H9 (cell line): ENCODE data around the gene COMT. TPM values are rescaled to one million over a fixed set of nuclear protein-coding genes. Genes with fewer than 3 reads are reported as not detected.

Source experiments
- DNase-seq: peaks from one replicate; pipeline ENCODE4 v3.0.0-alpha.2; 2017
- H2AFZ ChIP-seq: one replicate; pipeline ENCODE4 v1.6.1; 2013; ENCODE audit warnings: mild to moderate bottlenecking, low read length, control low read depth, moderate library complexity
- H2AK5ac ChIP-seq: 2 replicates; pipeline ENCODE4 v1.6.1; 2013; ENCODE audit warnings: low read length, control low read depth, mixed read lengths; ENCODE audit not compliant: insufficient read length
- H2BK120ac ChIP-seq: one replicate; pipeline ENCODE4 v1.6.1; 2013; ENCODE audit warnings: low read depth, mild to moderate bottlenecking, low read length, control low read depth, inconsistent platforms; ENCODE audit not compliant: poor library complexity, severe bottlenecking
- H2BK12ac ChIP-seq: 2 replicates; pipeline ENCODE4 v1.6.1; 2013; ENCODE audit warnings: low read length, control low read depth, mixed read lengths, low read depth; ENCODE audit not compliant: insufficient read length
- H2BK15ac ChIP-seq: 2 replicates; pipeline ENCODE4 v1.6.1; 2013; ENCODE audit warnings: low read depth, low read length, control low read depth
- H2BK20ac ChIP-seq: one replicate; pipeline ENCODE4 v1.6.1; 2013; ENCODE audit warnings: low read depth, mild to moderate bottlenecking, low read length, control low read depth, inconsistent platforms; ENCODE audit not compliant: poor library complexity, severe bottlenecking
- H2BK5ac ChIP-seq: 2 replicates; pipeline ENCODE4 v1.6.1; 2013; ENCODE audit warnings: low read length, control low read depth, mixed read lengths; ENCODE audit not compliant: insufficient read length
- H3K14ac ChIP-seq: 2 replicates; pipeline ENCODE4 v1.6.1; 2013; ENCODE audit warnings: low read length, control low read depth; ENCODE audit not compliant: insufficient read depth
- H3K18ac ChIP-seq: 2 replicates; pipeline ENCODE4 v1.6.1; 2013; ENCODE audit warnings: low read depth, mild to moderate bottlenecking, mixed read lengths, low read length, control low read depth; ENCODE audit not compliant: insufficient read length
- H3K23ac ChIP-seq: 2 replicates; pipeline ENCODE4 v1.6.1; 2013; ENCODE audit warnings: low read length, control low read depth, mixed read lengths, low read depth; ENCODE audit not compliant: insufficient read length
- H3K23me2 ChIP-seq: 2 replicates; pipeline ENCODE4 v1.6.1; 2013; ENCODE audit warnings: low read depth, mild to moderate bottlenecking, mixed read lengths, low read length, control low read depth; ENCODE audit not compliant: insufficient read length, poor library complexity, severe bottlenecking
- H3K27ac ChIP-seq: 2 replicates; pipeline ENCODE4 v1.5.1; 2013; ENCODE audit warnings: low read length, control low read depth, mixed read lengths, low read depth; ENCODE audit not compliant: insufficient read length
- H3K27me3 ChIP-seq: 2 replicates; pipeline ENCODE4 v1.6.1; 2013; ENCODE audit warnings: low read length, control low read depth, inconsistent platforms; ENCODE audit not compliant: insufficient read depth
- H3K4ac ChIP-seq: 2 replicates; pipeline ENCODE4 v1.6.1; 2013; ENCODE audit warnings: low read depth, mild to moderate bottlenecking, control low read depth, inconsistent platforms, low read length, moderate library complexity
- H3K4me1 ChIP-seq: 2 replicates; pipeline ENCODE4 v1.6.1; 2013; ENCODE audit warnings: low read length, control low read depth, inconsistent platforms; ENCODE audit not compliant: insufficient read depth
- H3K4me2 ChIP-seq: 2 replicates; pipeline ENCODE4 v1.6.1; 2013; ENCODE audit warnings: low read length, control low read depth, mixed read lengths; ENCODE audit not compliant: insufficient read length, insufficient read depth
- H3K56ac ChIP-seq: 2 replicates; pipeline ENCODE4 v1.6.1; 2013; ENCODE audit warnings: low read depth, mild to moderate bottlenecking, mixed read lengths, low read length, control low read depth; ENCODE audit not compliant: insufficient read length
- H3K79me1 ChIP-seq: 2 replicates; pipeline ENCODE4 v1.6.1; 2013; ENCODE audit warnings: low read depth, mild to moderate bottlenecking, moderate library complexity, low read length, control low read depth, inconsistent platforms; ENCODE audit not compliant: insufficient read depth, poor library complexity, severe bottlenecking
- H3K79me2 ChIP-seq: 2 replicates; pipeline ENCODE4 v1.6.1; 2013; ENCODE audit warnings: low read length, control low read depth, inconsistent platforms; ENCODE audit not compliant: insufficient read depth
- H3K9ac ChIP-seq: 2 replicates; pipeline ENCODE4 v1.6.1; 2013; ENCODE audit warnings: low read length, control low read depth, mixed read lengths; ENCODE audit not compliant: insufficient read length; ENCODE audit errors: extremely low read depth
- H3K9me3 ChIP-seq: one replicate; pipeline ENCODE4 v1.6.1; 2013; ENCODE audit warnings: low read depth, low read length, inconsistent platforms; ENCODE audit not compliant: control insufficient read depth
- H3T11ph ChIP-seq: one replicate; pipeline ENCODE4 v1.6.1; 2013; ENCODE audit warnings: mild to moderate bottlenecking, low read length, control low read depth, inconsistent platforms
- H4K20me1 ChIP-seq: one replicate; pipeline ENCODE4 v1.6.1; 2013; ENCODE audit not compliant: control insufficient read depth, insufficient read length, insufficient read depth
- H4K5ac ChIP-seq: 2 replicates; pipeline ENCODE4 v1.6.1; 2013; ENCODE audit warnings: low read depth, mild to moderate bottlenecking, mixed read lengths, low read length, control low read depth; ENCODE audit not compliant: insufficient read length
- H4K8ac ChIP-seq: replicated peaks from 2 replicates; pipeline ENCODE4 v1.6.1; 2013; ENCODE audit warnings: low read length, control low read depth, mixed read lengths, low read depth; ENCODE audit not compliant: insufficient read length
- H4K91ac ChIP-seq: 2 replicates; pipeline ENCODE4 v1.6.1; 2013; ENCODE audit warnings: low read depth, mild to moderate bottlenecking, moderate library complexity, mixed read lengths, low read length, control low read depth; ENCODE audit not compliant: insufficient read length
- H3K27ac Mint-ChIP-seq, 3 experiments: 2 replicates in 2 of 3; 3 replicates in 1 of 3; pipeline ENCODE4 v1.8.0; 2020 to 2021; ENCODE audit warnings: mixed read lengths in 3 of 3, mild to moderate bottlenecking in 1 of 3, moderate library complexity in 1 of 3
- H3K27me3 Mint-ChIP-seq: 2 replicates; pipeline ENCODE4 v1.8.0; 2021; ENCODE audit warnings: low read depth, mild to moderate bottlenecking, moderate library complexity, mixed read lengths
- H3K36me3 Mint-ChIP-seq, 3 experiments: 2 replicates in 2 of 3; 3 replicates in 1 of 3; pipeline ENCODE4 v1.8.0; 2020 to 2021; ENCODE audit warnings: low read depth in 3 of 3, mixed read lengths in 3 of 3; ENCODE audit not compliant: insufficient read depth in 1 of 3
- H3K4me1 Mint-ChIP-seq, 2 experiments: 2 replicates each; pipeline ENCODE4 v1.8.0; 2020; ENCODE audit warnings: mixed read lengths in 2 of 2
- H3K4me3 Mint-ChIP-seq, 2 experiments: 2 replicates in 1 of 2; 3 replicates in 1 of 2; pipeline ENCODE4 v1.8.0; 2020 to 2021; ENCODE audit warnings: mild to moderate bottlenecking in 2 of 2, mixed read lengths in 2 of 2, moderate library complexity in 1 of 2
- H3K9me3 Mint-ChIP-seq, 2 experiments: 2 replicates in 1 of 2; 3 replicates in 1 of 2; pipeline ENCODE4 v1.8.0; 2020; ENCODE audit warnings: mild to moderate bottlenecking in 2 of 2, mixed read lengths in 2 of 2, moderate library complexity in 1 of 2
- WGBS: extraction: QIAGEN DNeasy Blood & Tissue Kit; methylation state at CpG from one replicate; pipeline ENCODE4 v1.1.7; 2013; ENCODE audit warnings: missing lambda C conversion rate, low lambda C conversion rate, mixed read lengths; ENCODE audit not compliant: insufficient read length; ENCODE audit errors: extremely low coverage; 5-methylcytosine and 5-hydroxymethylcytosine counted together
- total RNA-seq: library from RNA; stranded (reverse); gene quantifications from 2 replicates; pipeline ENCODE4 v1.2.1, GENCODE V29; 2021
- TF ChIP-seq, protein P1 (sequence below): fragments of 200-600 bp; sonication (generic); conservative IDR thresholded peaks from 3 replicates; pipeline ENCODE4 v1.8.0; 2021; ENCODE audit warnings: antibody characterized with exemption, mild to moderate bottlenecking

The COMT gene
- total RNA-seq, 1 experiment from 2014 or later, result 42.2 TPM

GRCh38 chr22:19994851-19995610, 53.5 kb downstream of the COMT start:
- no peak overlapping the region for H3K4me2 ChIP-seq
- no peak for DNase-seq

More at GRCh38 chr22:19994851-19995610, 53.5 kb downstream of the COMT start:
- H3K14ac ChIP-seq, result no peak overlapping the region
- H3K9me3 ChIP-seq, result no peaks in the 10 kb centered on the region
- H3K56ac ChIP-seq, result no peak overlapping the region
- H3K79me2 ChIP-seq, result no peaks in the 10 kb centered on the region
- no peak overlapping the region for H2AFZ ChIP-seq
- Mint-ChIP-seq H3K4me3 (no peak overlapping the region), H3K4me1 (peaks cover 14 to 21% of the 10 kb centered on the region in 2 experiments), H3K9me3 (no peaks in the 10 kb centered on the region; a peak in 1 of 5 replicates), H3K27me3 (no peaks in the 10 kb centered on the region; the same call in 1 of the 2 replicates), H3K36me3 (no peaks in the 10 kb centered on the region), H3K27ac (no peak overlapping the region)
- H3K4me1 ChIP-seq, result peaks cover 6% of the 10 kb centered on the region; the same call in 1 of the 2 replicates
- WGBS, result 100% methylated on average over 3 of the region's 12 CpGs
- TF ChIP-seq, protein P1, sequence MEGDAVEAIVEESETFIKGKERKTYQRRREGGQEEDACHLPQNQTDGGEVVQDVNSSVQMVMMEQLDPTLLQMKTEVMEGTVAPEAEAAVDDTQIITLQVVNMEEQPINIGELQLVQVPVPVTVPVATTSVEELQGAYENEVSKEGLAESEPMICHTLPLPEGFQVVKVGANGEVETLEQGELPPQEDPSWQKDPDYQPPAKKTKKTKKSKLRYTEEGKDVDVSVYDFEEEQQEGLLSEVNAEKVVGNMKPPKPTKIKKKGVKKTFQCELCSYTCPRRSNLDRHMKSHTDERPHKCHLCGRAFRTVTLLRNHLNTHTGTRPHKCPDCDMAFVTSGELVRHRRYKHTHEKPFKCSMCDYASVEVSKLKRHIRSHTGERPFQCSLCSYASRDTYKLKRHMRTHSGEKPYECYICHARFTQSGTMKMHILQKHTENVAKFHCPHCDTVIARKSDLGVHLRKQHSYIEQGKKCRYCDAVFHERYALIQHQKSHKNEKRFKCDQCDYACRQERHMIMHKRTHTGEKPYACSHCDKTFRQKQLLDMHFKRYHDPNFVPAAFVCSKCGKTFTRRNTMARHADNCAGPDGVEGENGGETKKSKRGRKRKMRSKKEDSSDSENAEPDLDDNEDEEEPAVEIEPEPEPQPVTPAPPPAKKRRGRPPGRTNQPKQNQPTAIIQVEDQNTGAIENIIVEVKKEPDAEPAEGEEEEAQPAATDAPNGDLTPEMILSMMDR, result no peak
- no peak overlapping the region for H2BK20ac ChIP-seq
- H2AK5ac ChIP-seq, result no peak overlapping the region
- no peak overlapping the region for H2BK5ac ChIP-seq
- no peak overlapping the region for H2BK12ac ChIP-seq
- H3K79me1 ChIP-seq, result no peaks in the 10 kb centered on the region
- H4K8ac ChIP-seq, result no peak overlapping the region
- no peak overlapping the region for H3K27ac ChIP-seq
- no peak overlapping the region for H2BK15ac ChIP-seq
- H3K9ac ChIP-seq, result no peak overlapping the region
- no peaks in the 10 kb centered on the region for H3K27me3 ChIP-seq
- no peak overlapping the region for H3K18ac ChIP-seq
- no peak overlapping the region for H4K5ac ChIP-seq
- H4K20me1 ChIP-seq, result no peaks in the 10 kb centered on the region
- H4K91ac ChIP-seq, result no peak overlapping the region
- H2BK120ac ChIP-seq, result no peak overlapping the region
- no peak overlapping the region for H3T11ph ChIP-seq
- no peak overlapping the region for H3K4ac ChIP-seq
- no peak overlapping the region for H3K23ac ChIP-seq
- H3K23me2 ChIP-seq, result no peaks in the 10 kb centered on the region
